IPS-15b (cell line): Measurements from ENCODE around the gene PDE6D.

ENCODE experiments used
- H3K27me3 ChIP-seq: one replicate; pipeline ENCODE4 v1.6.1; 2013; ENCODE audit warnings: low read length; ENCODE audit not compliant: control insufficient read depth, insufficient read depth
- H3K36me3 ChIP-seq: one replicate; pipeline ENCODE4 v1.6.1; 2013; ENCODE audit warnings: low read length; ENCODE audit not compliant: control insufficient read depth, insufficient read depth
- H3K4me1 ChIP-seq: one replicate; pipeline ENCODE4 v1.6.1; 2013; ENCODE audit warnings: mild to moderate bottlenecking, low read length; ENCODE audit not compliant: control insufficient read depth, insufficient read depth
- H3K4me3 ChIP-seq: one replicate; pipeline ENCODE4 v1.5.1; 2013; ENCODE audit warnings: low read depth, low read length
- H3K9ac ChIP-seq: one replicate; pipeline ENCODE4 v1.6.1; 2013; ENCODE audit warnings: low read depth, mild to moderate bottlenecking, low read length
- H3K9me3 ChIP-seq: one replicate; pipeline ENCODE4 v1.6.1; 2013; ENCODE audit warnings: mild to moderate bottlenecking, low read length; ENCODE audit not compliant: control insufficient read depth, insufficient read depth

The PDE6D gene

DNA sequence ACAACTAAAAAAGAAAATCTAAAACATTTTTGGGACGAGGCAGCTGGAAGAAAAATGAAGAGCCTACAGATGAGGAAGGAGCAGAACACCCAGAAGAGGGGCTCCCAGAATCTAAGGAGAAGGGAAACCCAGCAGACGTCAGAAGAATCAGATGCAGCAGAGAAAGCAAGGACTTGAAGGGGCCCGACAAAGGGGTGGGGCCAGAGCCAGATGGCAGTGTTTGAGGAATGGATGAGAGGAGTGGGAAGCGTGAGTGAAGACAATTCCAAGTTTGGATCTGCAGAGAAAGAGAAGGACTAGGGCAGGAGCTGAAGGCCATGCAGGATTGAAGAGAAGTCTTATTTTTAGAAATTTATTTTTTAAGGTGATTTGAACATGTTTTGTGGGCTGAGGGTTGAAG, 53.5 kb downstream of the PDE6D start:
- Histone ChIP-seq H3K4me3 (no peak overlapping the region), H3K36me3 (no peaks in the 10 kb centered on the region), H3K27me3 (no peaks in the 10 kb centered on the region), H3K9me3 (no peaks in the 10 kb centered on the region), H3K4me1 (no peaks in the 10 kb centered on the region), H3K9ac (no peak overlapping the region)

DNA sequence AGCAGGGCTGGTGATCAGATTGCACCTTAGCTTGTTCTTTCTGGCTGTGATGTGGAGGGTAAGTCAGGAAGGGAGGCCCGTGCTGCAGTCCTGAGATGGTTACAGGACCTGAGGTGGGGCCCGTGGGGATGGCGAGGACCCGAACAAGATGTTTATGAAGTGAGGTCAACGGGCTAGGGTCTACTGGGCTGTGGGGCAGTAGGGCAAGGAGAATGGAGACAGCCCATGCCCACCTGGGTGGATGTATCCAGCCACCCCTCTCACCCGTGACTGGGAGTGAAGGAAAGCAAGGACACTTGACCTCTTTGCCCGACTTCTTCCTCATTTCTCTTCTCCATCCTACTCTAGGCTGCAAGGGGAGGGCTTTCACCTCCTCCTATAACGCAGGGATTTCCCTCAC, 54.8 kb downstream of the PDE6D start:
- Histone ChIP-seq H3K36me3 (no peaks in the 10 kb centered on the region), H3K4me3 (no peak overlapping the region), H3K9me3 (no peaks in the 10 kb centered on the region), H3K4me1 (no peaks in the 10 kb centered on the region), H3K27me3 (no peaks in the 10 kb centered on the region), H3K9ac (no peak overlapping the region)

DNA sequence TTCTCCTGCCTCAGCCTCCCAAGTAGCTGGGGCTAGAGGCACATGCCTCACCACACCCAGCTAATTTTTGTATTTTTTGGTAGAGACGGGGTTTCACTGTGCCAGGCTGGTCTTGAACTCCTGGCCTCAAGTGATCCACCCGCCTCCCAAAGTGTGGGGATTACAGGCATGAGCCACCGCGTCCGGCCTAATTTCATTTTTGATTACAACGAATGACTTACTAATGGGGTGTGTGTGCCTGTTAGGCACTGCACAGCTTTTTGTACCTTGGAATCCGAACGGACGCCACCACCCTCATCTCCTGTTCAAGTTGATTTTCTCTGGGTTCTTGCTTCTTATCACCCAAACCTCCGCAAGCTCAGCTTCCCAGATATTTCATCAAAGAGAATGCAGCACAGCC, 55.6 kb downstream of the PDE6D start:
- no peak overlapping the region for H3K4me3 ChIP-seq
- H3K27me3 ChIP-seq = no peaks in the 10 kb centered on the region
- no peaks in the 10 kb centered on the region for H3K9me3 ChIP-seq
- H3K36me3 ChIP-seq = no peaks in the 10 kb centered on the region
- no peak overlapping the region for H3K9ac ChIP-seq
- no peaks in the 10 kb centered on the region for H3K4me1 ChIP-seq

DNA sequence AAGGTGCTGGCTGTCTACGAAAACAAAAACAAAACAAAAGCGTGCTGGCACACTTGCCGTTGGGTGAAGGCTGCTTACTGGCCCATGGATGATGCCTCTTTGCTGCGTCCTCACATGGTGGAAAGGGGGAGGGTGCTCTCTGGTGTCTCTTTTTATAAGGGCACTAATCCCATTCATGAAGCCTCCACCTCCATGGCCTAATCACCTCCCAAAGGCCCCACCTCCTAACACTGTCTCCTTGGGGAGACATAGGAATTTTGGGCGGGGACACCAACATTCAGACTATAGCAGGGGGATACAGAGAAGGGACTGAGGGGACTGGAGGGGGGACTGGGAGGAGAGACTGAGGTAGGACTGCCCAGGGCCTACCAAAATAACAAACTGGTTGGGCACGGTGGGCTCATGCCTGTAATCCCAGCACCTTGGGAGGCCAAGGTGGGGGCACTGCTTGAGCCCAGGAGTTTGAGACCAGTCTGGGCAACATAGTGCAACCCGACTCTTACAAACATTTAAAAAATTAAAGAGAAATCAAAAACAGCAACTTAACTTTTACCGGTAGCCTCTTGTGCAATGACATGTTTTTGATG, 58.3 kb downstream of the PDE6D start:
- H3K4me3 ChIP-seq = no peak overlapping the region
- H3K9ac ChIP-seq = no peak overlapping the region
- no peaks in the 10 kb centered on the region for H3K4me1 ChIP-seq
- no peaks in the 10 kb centered on the region for H3K36me3 ChIP-seq
- no peaks in the 10 kb centered on the region for H3K9me3 ChIP-seq
- no peaks in the 10 kb centered on the region for H3K27me3 ChIP-seq

DNA sequence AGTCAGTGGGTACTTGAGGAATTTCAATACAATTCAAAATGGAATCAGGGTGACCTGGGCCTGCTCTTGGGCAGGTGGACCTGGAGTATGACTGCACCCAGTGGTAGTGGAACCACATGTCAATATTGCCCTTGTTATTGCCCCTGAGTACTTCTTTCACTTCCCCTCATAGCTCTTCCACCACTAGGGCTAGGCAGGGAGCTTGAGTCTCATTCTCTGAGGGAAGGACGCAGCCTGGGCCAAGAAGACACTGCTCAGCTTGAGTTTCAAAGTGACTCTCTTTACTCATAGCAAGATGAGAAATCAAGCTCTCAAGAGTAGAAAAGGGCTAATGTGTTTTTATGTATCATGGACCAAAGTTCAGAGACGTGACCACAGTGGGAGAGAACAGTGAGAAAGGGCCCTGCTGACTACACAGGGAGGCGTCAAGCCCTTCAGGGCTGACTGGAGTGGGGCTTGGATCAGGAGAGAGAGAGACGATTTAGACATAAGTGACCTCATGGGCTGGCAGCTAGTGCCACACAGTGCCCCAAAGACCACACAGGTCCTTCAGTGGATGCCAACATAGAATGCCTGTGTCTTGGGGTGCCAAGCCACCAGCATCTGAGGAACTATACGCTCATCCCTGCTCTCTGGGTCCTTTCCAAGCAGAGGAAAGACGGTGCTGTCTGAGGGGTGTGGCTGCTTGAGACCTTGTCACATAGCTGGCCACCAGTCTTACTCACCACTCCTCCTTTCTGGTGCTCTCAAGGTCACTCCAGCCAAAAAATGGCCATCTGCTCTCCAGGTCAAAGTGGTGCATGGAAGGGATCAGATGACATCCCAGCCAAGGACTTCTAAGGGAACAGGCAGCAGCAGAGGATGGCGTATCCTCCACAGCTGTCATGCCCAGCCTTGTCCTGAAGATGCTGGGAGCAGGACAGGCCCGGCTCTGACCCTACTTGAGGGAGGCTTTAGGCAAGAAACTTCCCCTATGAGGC, 59.8 kb downstream of the PDE6D start:
- Histone ChIP-seq H3K9ac (no peak overlapping the region), H3K9me3 (no peaks in the 10 kb centered on the region), H3K27me3 (no peaks in the 10 kb centered on the region), H3K4me1 (peaks cover 3% of the 10 kb centered on the region), H3K36me3 (no peaks in the 10 kb centered on the region), H3K4me3 (no peak overlapping the region)

DNA sequence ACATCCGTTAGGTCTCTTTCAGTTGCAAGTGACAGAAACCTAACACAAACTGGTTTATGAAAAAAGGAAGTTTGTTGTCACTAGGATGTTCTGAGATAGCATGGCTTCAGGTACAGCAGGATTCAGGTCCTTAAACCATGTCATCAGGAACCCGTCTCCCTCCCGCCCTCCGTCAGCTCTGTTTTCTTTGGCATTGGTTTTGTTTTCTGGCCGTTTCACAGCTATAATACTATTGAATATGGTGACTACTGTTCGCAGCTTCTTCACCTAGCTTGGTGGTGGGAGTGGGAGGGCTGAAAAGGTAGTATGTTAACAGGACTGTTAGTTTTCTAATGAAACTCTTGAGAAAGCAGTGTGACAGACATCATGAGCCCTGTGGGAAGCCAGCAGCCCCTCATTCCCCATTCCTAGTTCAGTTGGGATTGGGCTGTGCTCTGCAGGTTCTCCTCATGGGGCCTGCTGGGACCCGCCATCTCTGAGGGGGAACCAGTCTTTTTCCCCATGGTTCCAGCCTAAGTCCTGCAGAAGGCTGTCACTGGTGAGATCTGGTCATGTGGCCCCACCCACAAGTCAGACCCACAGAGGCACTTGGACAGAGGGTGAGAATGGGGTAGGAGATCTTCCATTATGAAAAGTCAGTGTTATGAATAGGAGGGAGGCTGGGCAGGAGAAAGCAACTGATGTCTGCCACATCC, 60.6 kb downstream of the PDE6D start:
- no peaks in the 10 kb centered on the region for H3K27me3 ChIP-seq
- peaks cover 3% of the 10 kb centered on the region for H3K4me1 ChIP-seq
- H3K9me3 ChIP-seq = no peaks in the 10 kb centered on the region
- no peak overlapping the region for H3K4me3 ChIP-seq
- H3K9ac ChIP-seq = no peak overlapping the region
- no peaks in the 10 kb centered on the region for H3K36me3 ChIP-seq

DNA sequence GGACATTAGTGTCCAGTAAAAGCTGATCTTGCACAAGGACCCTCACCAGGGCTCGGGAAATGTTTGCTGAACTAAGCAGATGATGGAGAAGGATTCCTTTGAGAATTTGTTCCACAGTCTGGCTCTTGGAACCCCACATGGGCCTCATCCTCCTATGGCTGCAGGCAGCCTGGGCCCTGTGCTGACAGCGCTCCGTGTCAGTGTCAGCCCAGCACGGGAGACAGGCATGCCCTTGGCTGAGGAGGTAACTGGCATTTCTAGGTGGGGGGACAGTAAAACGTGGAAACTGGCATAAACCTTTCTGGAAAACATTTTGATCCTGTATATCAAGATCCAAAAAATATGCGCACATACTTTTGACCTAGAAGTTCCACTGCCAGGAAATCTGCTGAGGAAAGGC, 62.3 kb downstream of the PDE6D start:
- Histone ChIP-seq H3K27me3 (no peaks in the 10 kb centered on the region), H3K4me3 (no peak overlapping the region), H3K9me3 (no peaks in the 10 kb centered on the region), H3K4me1 (peaks cover 9% of the 10 kb centered on the region), H3K36me3 (no peaks in the 10 kb centered on the region), H3K9ac (no peak overlapping the region)

DNA sequence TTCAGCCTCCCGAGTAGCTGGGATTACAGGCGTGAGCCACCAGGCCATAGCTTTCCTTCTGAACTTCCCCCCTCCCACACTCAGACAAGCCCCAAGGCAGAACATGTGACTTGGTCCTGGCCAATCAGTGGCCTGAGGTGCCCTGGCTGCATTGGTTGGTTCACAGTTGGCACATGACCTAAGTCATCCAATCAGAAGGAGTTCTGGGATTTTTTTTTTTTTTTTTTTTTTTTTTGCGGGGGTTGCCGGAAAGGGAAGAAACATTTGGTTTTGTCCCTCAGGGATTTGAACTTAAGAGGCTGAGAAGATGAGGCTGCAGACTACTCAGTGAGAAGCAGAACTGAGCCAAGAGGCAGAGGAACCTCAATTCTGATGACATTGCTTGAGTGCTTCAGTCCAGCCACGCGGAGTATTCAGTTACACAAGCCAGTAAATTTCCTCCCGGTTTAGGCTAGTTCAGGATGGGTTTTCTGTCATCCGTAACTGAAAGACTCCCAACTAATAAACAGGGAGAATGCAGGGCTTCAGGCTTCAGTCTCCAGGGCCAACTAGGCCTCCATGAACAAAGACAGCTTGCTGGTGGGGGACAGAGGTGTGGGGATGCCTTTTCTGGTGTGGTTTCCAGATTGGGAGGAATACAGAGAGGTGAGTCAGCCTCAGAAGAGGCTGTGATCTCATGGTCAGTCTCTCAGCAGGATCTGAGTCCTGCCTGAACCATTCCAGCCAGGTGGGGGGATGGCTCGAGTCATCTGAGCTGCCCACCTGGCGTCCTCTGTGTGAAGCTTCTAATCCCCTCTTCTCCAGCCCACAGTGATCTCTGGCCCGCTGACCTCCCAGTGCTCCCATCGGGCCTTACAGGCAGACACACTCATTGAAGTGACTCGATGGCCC, 63.6 kb downstream of the PDE6D start:
- H3K4me1 ChIP-seq = peaks cover 9% of the 10 kb centered on the region
- H3K4me3 ChIP-seq = peak overlapping the region; percentile 3
- peak overlapping the region; percentile 47 for H3K9ac ChIP-seq
- no peaks in the 10 kb centered on the region for H3K27me3 ChIP-seq
- H3K9me3 ChIP-seq = no peaks in the 10 kb centered on the region
- peaks cover under 1% of the 10 kb centered on the region for H3K36me3 ChIP-seq

DNA sequence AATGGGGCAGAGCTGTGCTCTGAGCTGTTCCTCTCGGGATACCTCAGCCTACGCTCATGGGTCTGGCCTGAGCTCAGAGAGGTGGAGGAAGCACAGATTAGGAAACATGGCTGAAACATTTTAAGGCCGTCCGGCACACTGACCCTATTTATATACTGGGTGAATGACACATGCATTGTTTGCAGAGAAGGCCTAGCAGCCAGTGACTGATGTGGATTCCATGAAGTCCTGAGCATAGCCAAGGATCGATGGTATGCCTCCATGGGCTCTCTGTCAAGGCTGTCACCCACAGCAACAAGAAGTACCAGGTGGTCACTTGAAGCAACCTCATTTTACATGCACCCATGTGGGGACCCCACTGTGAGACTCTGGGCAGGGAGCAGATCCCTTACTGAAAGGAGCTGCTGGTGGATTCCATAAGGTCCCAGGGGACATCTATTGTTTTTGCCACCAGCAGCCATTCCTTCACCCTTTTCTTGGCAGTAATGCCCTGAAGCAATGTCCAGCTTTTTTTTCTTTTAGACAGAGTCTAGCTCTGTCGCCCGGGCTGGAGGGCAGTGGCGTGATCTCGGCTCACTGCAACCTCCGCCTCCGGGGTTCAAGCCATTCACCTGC, 64.3 kb downstream of the PDE6D start:
- Histone ChIP-seq H3K9ac (no peak overlapping the region), H3K4me1 (peaks cover 12% of the 10 kb centered on the region), H3K9me3 (no peaks in the 10 kb centered on the region), H3K27me3 (no peaks in the 10 kb centered on the region), H3K36me3 (peaks cover 8% of the 10 kb centered on the region), H3K4me3 (no peak overlapping the region)

DNA sequence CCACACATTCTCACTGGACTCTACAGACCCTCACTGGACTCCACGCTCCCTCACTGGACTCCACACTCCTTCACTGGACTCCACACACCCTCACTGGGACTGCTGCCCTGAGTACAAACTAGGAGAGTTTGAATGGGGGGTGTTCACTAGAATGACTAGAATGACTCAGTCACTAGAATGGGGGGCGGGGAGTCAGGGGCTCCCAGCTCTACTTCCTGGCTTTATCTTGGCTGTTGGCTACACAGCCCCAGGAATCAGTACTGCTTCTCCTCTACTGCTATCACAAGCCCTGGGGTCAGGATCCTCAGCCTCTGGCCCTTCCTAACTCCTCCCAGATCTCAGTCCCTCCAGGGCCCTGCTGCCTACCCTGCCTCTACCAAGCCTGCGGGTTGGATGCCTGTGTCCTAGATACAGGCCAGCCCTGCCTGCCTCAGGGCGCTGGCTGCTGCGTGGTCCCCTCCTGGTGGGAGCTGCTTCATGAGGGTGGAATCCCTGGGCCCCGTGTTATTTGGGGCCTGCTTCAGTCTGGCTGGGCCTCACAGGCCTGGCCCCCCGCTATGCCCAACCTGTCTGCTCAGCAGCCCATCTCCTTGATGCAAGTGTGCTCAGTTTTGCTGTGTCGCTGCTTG, 65.0 kb downstream of the PDE6D start:
- Histone ChIP-seq H3K9ac (no peak overlapping the region), H3K4me1 (peaks cover 13% of the 10 kb centered on the region), H3K9me3 (no peaks in the 10 kb centered on the region), H3K27me3 (no peaks in the 10 kb centered on the region), H3K4me3 (no peak overlapping the region), H3K36me3 (peaks cover 15% of the 10 kb centered on the region)
